ENCODE data around the gene MACO1.
"Not testable (repeated sequence)": the region's sequence is repeated elsewhere in the genome, so short reads cannot be mapped to it uniquely, and the experiment has no call there.

Gene MACO1, protein sequence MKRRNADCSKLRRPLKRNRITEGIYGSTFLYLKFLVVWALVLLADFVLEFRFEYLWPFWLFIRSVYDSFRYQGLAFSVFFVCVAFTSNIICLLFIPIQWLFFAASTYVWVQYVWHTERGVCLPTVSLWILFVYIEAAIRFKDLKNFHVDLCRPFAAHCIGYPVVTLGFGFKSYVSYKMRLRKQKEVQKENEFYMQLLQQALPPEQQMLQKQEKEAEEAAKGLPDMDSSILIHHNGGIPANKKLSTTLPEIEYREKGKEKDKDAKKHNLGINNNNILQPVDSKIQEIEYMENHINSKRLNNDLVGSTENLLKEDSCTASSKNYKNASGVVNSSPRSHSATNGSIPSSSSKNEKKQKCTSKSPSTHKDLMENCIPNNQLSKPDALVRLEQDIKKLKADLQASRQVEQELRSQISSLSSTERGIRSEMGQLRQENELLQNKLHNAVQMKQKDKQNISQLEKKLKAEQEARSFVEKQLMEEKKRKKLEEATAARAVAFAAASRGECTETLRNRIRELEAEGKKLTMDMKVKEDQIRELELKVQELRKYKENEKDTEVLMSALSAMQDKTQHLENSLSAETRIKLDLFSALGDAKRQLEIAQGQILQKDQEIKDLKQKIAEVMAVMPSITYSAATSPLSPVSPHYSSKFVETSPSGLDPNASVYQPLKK

DNA sequence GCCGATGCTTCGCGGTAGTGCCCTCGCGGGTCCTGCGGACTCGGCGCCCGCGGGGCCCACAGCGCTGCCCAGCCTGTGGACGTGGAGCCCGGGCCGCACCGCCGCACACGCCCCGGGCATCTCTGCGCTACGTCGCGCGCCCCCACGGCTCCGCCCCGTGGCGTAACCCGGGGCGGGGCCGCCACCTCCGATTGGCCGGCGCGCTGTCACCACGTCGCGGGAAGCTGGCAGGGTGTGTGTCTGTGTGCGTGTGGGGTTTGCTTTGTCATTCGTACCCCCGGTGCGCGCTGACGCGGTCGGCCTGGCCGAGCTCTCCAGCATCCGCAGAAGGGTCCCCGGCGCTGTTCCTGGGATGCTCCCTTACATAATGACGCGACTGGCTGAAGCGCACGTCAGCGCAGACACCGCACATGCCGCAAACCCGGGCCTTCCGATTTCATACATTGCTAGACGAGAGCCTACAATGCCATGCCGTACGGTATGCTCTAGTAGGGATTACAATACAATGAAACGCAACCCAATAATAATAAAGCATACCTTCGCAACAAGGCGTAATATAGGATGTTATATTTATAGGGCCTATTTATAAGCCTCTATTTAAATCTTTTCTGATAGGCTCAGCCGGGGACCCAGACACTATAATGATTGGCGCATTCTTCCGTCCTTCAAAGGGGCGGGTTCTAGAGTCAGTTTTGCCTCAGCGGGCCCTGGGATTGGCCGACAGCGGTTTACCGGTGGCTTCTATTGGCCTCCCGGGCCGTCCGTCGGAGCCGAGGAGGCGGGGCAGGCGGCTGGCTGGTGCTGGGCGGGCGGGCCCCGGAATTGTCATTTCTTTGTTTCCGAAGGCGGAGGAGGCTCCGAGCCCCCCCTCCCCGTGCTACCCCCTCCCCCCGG, at the start of gene MACO1:
TSS of gene MACO1 (plus strand) at position 825 of the 894 bp plus-strand sequence. CDS start 202 bp downstream, outside the sequence.
- peak; percentile 86 for DNase-seq

DNA sequence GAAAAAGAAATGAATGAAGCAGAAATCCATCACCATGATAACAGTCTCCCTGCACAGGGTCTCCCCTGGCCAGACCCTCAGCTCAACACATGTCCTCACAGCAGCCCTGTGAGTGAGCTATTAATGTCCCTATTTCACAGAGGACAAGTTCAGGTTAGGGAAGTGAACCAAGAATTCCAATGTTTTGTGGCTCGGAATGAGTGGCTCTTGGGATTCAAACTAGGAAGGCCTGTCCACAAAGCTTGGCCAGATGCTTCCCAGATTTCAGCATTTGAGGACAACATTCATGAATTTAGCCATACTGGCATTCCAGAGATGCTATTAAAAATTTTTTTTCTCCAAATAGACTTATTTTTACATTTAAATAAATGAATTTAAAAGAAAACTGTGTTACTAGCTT, 48.2 kb upstream of the MACO1 start:
- DNase-seq: not testable (repeated sequence)

DNA sequence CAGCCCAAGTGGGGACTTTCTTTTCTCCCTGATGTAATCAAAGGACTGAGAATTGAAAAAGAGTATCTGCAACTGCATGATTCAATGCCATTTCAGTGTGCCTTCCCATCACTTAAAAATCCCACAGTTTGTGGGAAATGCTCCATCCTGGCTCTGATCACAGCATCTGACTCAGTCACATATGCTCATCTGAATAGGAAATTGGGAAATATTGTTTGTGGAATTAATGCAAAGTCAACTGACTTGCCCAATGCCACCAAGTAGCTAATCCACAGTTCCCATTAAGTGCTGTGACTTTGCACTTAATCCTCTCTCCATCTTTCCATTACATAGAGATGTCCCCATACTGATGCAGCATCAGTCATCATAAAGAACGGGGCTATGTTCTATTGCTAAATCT, 47.6 kb upstream of the MACO1 start:
- DNase-seq: not testable (repeated sequence)

DNA sequence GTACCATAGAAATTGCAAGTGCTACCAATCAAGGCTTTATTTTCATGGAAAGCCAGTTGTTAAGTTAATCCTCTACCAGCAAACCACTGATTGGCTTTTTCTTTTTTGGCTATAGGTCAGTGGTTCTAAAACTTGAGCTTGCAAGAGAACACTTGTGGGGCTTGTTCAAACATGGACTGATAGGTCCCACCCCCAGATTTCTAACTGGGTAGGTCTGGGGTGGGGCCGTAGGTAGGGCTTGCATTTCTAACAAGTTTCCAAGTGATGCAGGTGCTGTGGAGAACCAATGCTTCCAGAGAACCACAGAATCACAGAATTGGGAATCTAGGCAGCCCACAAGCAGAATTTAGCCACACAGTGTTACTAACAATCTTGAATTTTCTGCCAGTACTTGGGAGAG, 46.8 kb upstream of the MACO1 start:
- not testable (repeated sequence) for DNase-seq

DNA sequence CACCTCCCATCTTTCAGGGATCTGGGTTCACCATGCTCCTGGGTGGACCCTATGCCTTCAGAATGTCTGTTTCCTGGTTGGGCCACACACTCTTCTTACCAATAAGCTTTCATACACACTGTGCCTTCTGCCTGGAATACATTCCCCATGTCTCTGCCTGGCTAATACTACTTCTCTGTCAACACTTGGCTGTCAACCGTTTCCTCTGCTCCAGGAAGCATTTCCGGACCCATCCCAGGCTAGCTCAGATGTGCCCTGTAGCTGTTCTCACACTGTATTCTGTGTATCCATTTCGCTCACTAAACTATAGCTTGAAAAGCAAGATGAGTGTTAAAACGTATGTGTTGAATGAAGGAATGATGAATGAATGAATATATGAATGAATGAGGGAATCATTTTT, 43.6 kb upstream of the MACO1 start:
- DNase-seq: not testable (repeated sequence)

DNA sequence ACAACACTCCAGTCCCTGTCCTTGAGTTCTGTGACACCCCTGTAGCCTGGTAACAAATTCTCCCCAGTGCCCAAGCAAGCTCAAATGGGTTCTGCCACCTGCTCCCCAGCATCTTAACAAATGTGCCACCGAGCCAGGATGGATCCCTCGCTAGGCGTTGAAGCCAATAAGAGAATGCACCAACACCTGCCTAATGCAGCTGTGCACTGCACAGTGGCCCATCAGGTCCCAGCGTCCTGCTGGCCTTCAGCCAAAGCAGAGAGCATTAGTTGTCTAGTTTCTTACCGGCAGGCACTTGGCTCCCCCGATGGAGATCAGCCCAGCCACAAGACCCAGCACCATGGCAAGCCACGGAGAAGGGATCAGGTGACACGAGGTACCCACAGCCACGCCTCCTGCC, 42.0 kb upstream of the MACO1 start:
- not testable (repeated sequence) for DNase-seq

DNA sequence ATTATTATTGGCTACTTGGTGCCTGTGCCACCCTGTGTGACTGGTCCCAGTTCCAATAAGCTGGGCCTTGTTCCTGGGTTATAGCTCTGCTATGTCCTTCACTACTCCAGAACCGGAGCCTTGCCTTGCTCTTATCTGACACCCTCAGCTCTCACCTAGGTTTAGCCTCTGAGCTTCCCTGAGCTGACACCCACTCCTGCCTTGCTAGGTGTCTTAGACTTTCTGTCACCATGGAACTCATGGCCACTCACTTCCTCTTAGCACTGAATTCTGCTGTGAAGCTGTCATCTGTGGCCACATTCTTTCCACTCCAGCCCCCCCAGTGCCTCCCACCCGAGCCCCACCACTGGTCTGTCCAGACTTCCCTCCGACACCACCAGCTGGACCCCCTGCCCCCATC, 41.0 kb upstream of the MACO1 start:
- not testable (repeated sequence) for DNase-seq

DNA sequence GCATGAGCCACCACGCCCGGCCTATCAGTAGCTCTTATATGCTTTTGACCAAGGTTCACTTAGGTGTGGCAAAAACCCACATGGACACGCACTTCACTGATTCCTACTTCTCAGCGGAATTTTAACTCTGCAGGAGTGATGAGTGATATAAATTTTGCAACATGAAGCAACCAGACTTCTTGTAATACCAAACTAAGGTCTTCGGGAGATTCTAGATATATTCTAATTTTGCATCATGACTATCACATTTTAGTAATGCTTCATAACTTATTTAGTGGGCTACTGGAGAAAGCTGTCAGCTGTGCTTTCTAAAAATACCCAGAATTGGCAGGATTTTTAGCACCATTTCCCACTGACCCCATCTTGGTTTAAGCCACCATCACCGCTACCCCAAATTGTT, 37.9 kb upstream of the MACO1 start:
- DNase-seq: no peak

DNA sequence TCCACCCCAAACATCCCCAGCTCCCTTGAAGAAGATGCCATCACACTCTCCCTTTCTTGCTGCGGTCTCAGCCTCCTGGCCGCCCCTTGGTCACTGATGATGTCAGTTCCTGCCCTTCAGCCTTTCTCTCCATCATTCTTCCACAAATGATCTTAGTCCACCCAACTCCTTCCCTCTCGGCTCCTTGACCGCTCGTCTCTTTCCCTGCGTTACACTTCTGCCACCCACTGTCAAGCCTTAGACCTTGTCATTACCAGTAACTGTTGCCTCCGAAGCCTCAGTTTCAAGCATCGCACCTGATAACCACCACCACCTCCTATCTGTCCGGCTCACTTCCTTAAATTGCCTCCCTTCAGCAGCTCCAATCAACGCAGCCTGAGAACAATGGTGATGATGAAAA, 33.1 kb upstream of the MACO1 start:
- DNase-seq: not testable (repeated sequence)

DNA sequence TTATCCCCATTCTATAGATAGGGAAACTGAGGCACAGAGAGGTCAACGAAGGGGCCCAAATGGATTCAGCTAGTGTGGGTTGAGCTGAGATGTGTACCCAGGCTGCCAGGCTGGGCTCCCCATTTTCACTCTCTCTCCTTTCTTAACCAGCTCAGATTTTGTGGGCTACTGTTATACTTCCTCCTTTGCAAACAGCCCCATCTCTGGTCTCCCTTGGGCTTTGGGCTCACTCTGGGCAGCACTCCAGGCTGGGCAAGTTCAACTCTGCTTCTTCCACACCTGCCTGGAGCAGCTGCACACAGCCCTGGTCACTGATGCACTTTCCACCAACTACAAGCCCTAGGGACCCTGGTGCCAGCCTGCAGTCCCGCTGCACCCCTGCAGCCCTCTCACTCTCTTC, 32.6 kb upstream of the MACO1 start:
- DNase-seq: not testable (repeated sequence)

DNA sequence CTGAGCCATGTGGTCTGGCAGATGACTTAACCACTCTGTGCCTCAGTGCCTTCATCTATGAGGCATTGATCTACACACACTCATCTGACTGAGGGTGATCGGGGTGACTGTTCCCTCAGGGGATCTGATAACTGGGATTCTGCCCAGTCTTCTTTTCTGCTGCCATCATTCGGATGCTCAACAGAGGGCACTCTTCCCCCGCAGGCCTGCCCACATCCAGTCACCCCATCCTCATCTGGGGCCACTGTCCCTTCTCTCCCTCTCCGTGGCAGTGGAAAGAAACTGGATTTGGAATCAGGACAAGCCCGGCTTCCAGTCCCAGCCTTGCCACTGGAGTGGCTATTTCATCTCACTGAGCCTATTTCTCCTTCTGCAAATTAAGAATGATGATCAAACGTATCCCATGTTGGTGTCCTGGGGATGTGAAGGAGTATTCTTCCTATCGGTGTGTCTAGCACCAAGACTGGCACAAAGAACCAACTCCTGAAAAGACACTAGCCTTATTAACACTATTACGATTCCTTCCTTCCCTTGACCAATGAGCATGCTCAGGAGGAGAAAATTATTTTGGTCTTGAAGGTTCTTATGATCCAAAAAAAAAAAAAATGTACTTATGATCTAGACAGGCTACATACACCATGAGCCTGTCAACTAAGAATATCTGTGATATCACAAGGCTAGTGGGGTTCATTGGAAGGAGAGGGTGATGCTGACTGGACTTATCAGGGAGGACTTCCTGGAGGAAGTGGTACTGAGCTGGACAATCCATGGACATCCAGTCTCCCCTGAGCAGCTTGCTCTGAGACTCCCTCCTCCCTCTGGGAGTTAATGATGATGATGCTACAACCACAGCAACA, 27.5 kb upstream of the MACO1 start:
- DNase-seq: not testable (repeated sequence)

DNA sequence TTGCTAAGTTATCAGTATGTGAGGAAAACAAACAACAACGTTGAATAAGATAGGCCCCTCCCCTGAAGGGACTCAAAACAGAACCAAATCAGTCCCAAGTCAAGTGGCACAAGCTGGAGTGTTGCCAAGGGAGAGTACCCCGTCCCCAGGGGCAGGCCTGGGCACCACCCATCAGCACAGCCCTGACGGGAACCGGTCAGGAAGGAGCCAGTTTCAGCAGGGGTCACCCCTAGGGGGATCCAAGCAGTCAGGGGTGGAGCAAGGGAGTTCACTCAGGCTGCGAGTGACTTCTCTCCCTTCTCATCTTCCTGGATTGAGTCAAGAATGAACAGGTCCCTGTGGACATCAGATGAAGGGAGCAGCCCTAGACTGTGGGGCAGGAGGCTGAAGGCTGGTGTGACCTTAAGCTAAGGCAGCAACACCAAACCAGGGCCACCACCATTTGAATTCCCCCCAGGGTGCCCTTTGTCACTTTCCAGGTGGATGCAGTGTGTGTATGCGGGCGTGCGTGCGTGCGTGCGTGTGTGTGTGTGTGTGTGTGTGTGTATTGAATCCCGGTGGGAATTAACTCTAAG, 24.9 kb upstream of the MACO1 start:
- not testable (repeated sequence) for DNase-seq

DNA sequence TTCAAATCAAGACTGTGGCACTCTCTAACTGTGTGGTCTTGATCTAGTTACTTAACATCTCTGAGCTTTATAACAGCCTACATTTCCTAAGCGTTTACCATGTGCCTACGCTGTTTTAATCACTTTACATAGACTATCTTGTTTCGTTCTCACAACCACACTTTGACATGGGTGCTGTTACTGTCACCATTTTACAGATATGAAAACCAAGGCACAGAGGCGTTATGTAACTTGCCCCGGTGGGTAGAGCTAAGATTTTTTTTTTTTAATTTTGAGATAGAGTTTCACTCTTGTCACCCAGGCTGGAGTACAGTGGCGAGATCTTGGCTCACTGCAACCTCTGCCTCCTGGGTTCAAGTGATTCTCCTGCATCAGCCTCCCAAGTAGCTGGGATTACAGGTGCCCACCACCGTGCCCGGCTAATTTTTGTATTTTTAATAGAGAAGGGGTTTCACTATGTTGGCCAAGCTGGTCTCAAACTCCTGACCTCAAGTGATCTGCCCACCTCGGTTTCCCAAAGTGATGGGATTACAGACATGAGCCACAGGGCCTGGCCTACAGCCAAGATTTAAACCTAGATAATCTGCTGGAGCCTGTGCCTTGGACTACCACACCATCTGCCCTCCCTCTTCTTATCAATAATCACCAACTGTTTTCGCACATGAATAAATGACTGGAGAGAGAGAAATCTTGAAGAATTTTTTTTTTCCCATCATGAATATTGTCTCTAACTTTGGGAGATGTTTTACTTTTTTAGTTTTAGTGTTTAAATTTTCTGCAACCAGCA, 20.9 kb upstream of the MACO1 start:
- DNase-seq: not testable (repeated sequence)

DNA sequence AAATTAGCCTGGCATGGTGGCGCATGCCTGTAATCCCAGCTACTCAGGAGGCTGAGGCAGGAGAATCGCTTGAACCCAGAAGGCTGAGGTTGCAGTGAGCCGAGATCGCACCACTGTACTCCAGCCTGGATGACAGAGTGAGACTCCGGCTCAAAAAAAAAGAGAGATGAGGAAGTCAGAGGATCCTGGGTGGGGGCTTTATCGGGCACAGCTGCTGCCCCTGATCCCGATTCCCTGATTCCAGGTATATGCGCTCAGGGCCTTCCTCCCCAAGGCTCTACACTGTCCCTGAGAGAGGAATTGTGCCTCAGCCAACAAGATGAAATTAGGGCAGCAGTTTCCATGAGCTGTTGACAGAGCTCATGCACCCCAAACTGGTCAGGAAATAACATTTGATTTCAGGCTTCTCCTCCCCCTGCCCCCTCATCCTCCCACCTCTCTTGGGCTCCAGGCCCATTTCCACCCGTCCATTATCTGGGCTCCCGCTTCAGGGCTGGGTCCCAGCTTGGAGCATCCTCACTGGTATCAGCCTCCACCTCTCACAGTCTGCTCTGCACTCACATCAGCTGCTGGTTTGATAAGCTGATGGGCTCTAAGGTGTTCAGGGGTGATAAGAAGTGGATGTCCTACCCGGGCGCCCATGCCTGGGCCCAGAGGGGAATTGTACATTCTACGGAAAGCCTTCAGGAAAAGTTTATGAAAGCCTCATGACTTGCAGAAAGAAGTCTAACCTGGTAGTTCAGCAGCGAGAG, 17.6 kb upstream of the MACO1 start:
- DNase-seq: not testable (repeated sequence)

DNA sequence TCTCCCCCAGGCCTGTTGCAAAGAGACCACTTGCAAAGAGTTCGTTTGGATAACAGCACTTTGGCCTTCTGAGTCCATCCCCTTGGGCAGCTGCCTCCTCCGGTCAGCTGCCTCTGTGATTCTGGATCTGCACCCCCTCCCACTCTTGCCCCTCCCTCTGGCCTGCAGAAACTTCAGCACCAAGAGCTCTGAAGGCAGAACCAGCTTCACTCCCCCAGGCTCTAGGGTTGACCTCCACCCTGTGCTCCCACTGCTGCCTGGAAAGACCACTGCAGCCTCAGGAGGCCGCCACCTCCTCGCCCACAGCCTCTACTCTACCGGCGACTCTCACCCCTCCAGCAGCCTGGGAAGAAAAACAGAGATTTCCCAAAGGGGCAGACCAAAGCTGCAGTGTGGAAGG, 16.5 kb upstream of the MACO1 start:
- DNase-seq: not testable (repeated sequence)

DNA sequence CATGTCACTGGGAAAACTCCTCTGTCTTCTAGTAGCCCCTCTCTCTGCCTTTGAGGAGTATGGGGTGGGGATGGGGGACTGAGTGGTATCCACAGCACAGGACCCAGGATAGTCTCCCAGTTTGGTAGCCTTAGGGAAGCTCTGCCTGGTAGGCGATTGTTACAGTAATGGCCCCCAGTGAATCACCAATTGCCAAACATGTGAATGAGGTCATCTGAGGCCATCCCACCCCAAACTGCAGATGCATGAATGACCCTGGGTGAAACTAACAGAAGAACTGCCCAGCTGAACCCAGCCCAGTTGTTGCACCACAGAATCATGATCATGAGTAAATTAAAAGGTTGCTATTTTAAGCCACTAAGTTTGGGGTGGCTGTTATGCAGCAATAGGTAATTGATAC, 16.1 kb upstream of the MACO1 start:
- DNase-seq: not testable (repeated sequence)

DNA sequence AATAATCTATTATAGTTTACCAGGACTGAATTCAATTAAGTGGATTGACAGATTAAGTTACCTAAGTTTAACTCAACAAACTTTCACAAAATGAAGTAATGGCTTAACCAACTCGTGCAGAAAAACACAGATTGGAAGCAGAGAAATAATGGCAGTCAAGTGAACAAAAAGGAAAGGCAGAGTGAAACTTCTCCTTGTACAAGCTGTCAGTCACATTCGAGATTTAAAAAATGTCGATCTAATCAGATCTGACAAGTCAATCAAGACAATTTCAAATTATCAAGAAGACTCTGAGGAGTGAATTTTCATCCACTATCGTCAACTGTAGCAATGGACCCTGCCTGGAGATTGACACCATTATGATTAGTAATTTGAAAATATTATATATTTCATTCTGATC, 13.4 kb upstream of the MACO1 start:
- not testable (repeated sequence) for DNase-seq

DNA sequence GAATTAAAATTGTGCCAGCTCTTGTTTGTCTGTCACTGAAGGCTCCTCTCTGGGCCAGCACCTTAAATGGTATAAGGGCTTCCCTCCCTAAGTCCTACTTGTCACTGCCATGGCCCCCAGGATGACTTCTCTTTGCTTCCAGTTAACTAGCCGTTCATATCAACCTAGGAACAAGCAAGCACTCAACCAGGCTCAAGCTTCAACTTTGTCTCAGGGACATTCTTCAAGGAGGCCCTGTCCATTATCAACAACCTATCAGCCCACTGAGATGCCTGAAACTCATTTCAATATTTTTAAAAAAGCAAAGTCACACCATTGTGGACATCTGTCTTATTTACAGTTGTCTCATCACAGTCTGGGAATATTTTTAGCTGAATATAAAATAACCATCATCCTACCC, 11.4 kb upstream of the MACO1 start:
- DNase-seq: not testable (repeated sequence)

DNA sequence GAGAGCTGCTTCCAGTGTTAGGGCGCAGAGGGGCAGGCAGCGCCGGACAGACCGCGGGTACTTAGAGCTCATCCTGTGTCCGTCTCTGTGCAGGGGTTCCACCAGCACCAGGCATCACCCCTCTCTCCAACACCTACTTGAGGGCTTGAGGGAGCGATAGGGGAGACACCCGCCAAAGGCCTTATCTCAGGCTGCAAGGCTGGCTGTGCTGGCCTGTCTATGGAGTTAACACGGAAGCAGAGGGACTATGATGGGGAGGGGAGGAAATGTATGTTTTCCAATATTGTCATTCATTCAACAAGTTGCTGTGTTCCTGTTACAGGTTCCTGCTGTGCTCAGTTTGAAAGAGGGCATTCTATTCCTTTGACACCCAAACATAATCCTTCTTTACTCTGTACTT, 10.0 kb upstream of the MACO1 start, which contains the start of gene RHCE:
TSS of gene RHCE (minus strand) at position 111 of the 400 bp plus-strand sequence. CDS start at position 72, 39 bp downstream.
- not testable (repeated sequence) for DNase-seq

DNA sequence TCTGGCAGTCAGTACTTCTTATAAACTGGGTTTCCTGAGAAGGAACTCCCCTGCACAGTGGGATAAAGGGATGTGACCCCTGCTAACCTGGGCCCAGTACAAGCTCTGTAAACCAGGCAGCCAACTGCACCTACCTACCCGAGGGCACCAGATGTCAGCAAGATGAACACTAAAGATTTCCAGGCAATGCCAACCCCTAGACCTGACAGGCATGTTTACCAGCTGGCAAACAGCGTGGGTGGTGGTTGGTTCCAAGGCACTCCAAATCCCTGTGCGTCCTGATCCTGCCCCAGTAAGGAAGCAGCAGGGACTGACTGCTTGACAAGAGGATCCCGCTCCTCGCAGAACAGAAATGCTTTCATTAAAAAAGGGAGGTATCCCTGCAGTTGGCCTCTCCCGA, 7.5 kb upstream of the MACO1 start:
- not testable (repeated sequence) for DNase-seq

All from NCI-H2081 treated with DMSO at 0.1 percent for 48 hours (cell line).